Fibroblast of skin of back (primary cell): Measurements from ENCODE around the gene C1QTNF12.

ENCODE experiments used
- DNase-seq: peaks from one replicate; pipeline ENCODE4 v3.0.0-alpha.2; 2013

C1QTNF12 gene

GRCh38 chr1:1210726-1211540 lies 35.6 kb downstream of the C1QTNF12 start:
- no peak for DNase-seq

- no peak for DNase-seq
Observed at GRCh38 chr1:1208713-1209433, 37.6 kb downstream of the C1QTNF12 start.

- DNase-seq, result no peak
Observed at GRCh38 chr1:1207571-1207892, 39.0 kb downstream of the C1QTNF12 start.

GRCh38 chr1:1206966-1207531 lies 39.5 kb downstream of the C1QTNF12 start:
- DNase-seq, result no peak

- no peak for DNase-seq
Observed at GRCh38 chr1:1206376-1206965, 40.1 kb downstream of the C1QTNF12 start, which contains the start of gene TNFRSF18. TNFRSF18 (minus strand) TSS chr1:1206592; CDS start chr1:1206571, 21 bp downstream.

- no peak for DNase-seq
Observed at GRCh38 chr1:1205769-1206375, 40.6 kb downstream of the C1QTNF12 start.

GRCh38 chr1:1204998-1205768 lies 41.3 kb downstream of the C1QTNF12 start:
- DNase-seq, result no peak

- DNase-seq, result no peak
Observed at GRCh38 chr1:1204425-1204920, 42.0 kb downstream of the C1QTNF12 start.

GRCh38 chr1:1203561-1204424 lies 42.7 kb downstream of the C1QTNF12 start:
- no peak for DNase-seq

- DNase-seq, result no peak
Observed at GRCh38 chr1:1202831-1203560, 43.5 kb downstream of the C1QTNF12 start.

- peak; percentile 8 for DNase-seq
Observed at GRCh38 chr1:1200876-1201810, 45.4 kb downstream of the C1QTNF12 start.

GRCh38 chr1:1199961-1200875 lies 46.3 kb downstream of the C1QTNF12 start:
- no peak for DNase-seq

- no peak for DNase-seq
Observed at GRCh38 chr1:1199141-1199960, 47.2 kb downstream of the C1QTNF12 start.

GRCh38 chr1:1198423-1199140 lies 47.9 kb downstream of the C1QTNF12 start:
- DNase-seq, result no peak

- no peak for DNase-seq
Observed at GRCh38 chr1:1197551-1198422, 48.7 kb downstream of the C1QTNF12 start.
